ENCODE data around the gene DYSF. TPM values are rescaled to one million over a fixed set of nuclear protein-coding genes. Genes with fewer than 3 reads are reported as not detected.

DYSF gene
- total RNA-seq, 1 experiment from 2014 or later: 0.89 TPM

DNA sequence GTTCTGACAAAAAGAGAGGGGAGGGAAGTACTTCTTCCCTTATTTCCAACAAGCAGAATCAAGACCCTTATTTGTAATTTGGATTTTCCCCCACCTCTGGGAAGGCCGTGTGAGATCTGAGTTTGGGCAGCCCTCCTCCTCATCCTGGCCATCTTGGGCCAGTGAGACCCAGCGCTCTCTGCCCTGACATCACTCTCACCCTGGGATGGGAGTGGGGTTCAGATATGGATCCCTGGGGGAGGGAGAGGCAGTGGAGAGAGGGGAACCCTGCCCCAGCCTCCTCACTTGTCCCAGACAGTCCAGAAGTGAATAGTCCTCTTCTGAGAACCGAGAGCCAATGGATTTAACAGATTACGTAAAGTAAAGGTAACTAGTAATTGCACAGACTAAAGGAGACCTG lies 64.5 kb downstream of the DYSF start:
- RAD21 ChIA-PET (ENCODE audit: low non-redundant PET in 1 of 2, low total read pairs in 2 of 2, uncharacterized antibody in 2 of 2, unreplicated experiment in 2 of 2): no interaction called here
- POLR2A ChIA-PET: no interaction called here

More for the DNA sequence above, 64.5 kb downstream of the DYSF start:
- no peak overlapping the region for H2AFZ ChIP-seq (ENCODE audit: low read depth, low read length, poor library complexity, severe bottlenecking)
- H3K27me3 ChIP-seq (ENCODE audit: insufficient read depth, low read length): no peaks in the 10 kb centered on the region; the same call in 1 of the 2 replicates
- H3K9ac ChIP-seq (ENCODE audit: low read length): no peak overlapping the region
- H3K9me3 ChIP-seq (ENCODE audit: control insufficient read depth in 1 of 2, insufficient read depth in 1 of 2, low read depth in 1 of 2, low read length in 2 of 2): no peaks in the 10 kb centered on the region
- no peaks in the 10 kb centered on the region for H3K4me1 ChIP-seq (ENCODE audit: control insufficient read depth in 1 of 2, insufficient read depth in 2 of 2, low read length in 2 of 2)
- no peaks in the 10 kb centered on the region for H3K9me2 ChIP-seq (ENCODE audit: insufficient read depth)
- H3K36me3 ChIP-seq (ENCODE audit: control insufficient read depth in 1 of 2, insufficient read depth in 2 of 2, low read length in 2 of 2): no peaks in the 10 kb centered on the region
- H3K27ac ChIP-seq (ENCODE audit: low read depth, low read length): no peak overlapping the region
- BruUV-seq (replicated peaks): no TSS peak
- no peaks in the 10 kb centered on the region for H3K79me2 ChIP-seq (ENCODE audit: insufficient read depth, low read length)
- ATAC-seq: no peak
- no peak for DNase-seq (ENCODE audit: low read depth, low spot score)
- intact Hi-C loops (cut with micrococcal nuclease): no loop called here
- no peak overlapping the region for H3K4me3 ChIP-seq (replicated peaks in 1 of 2; ENCODE audit: low read depth in 1 of 2, low read length in 2 of 2)
- CTCF ChIA-PET: no interaction called here
- no peaks in the 10 kb centered on the region for H4K20me1 ChIP-seq (ENCODE audit: insufficient read depth)
- H3K4me2 ChIP-seq (ENCODE audit: low read length): no peak overlapping the region
- TF ChIP-seq CBX3 (IDR thresholded peaks at IDR 0.05; ENCODE audit: low read depth): no peak
- TF ChIP-seq EGR1 (IDR thresholded peaks at IDR 0.05; ENCODE audit: low read depth): no peak
- TF ChIP-seq, protein P1, sequence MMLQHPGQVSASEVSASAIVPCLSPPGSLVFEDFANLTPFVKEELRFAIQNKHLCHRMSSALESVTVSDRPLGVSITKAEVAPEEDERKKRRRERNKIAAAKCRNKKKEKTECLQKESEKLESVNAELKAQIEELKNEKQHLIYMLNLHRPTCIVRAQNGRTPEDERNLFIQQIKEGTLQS (IDR thresholded peaks at IDR 0.05): no peak
- no peak for TF ChIP-seq EZH2 (IDR thresholded peaks at IDR 0.05)
- TF ChIP-seq FOSL1 (IDR thresholded peaks at IDR 0.05; ENCODE audit: low read depth): no peak
- TF ChIP-seq JUND (IDR thresholded peaks at IDR 0.05): no peak
- TF ChIP-seq SIN3A (IDR thresholded peaks at IDR 0.05; ENCODE audit: low read depth): no peak
- TF ChIP-seq, protein P2, sequence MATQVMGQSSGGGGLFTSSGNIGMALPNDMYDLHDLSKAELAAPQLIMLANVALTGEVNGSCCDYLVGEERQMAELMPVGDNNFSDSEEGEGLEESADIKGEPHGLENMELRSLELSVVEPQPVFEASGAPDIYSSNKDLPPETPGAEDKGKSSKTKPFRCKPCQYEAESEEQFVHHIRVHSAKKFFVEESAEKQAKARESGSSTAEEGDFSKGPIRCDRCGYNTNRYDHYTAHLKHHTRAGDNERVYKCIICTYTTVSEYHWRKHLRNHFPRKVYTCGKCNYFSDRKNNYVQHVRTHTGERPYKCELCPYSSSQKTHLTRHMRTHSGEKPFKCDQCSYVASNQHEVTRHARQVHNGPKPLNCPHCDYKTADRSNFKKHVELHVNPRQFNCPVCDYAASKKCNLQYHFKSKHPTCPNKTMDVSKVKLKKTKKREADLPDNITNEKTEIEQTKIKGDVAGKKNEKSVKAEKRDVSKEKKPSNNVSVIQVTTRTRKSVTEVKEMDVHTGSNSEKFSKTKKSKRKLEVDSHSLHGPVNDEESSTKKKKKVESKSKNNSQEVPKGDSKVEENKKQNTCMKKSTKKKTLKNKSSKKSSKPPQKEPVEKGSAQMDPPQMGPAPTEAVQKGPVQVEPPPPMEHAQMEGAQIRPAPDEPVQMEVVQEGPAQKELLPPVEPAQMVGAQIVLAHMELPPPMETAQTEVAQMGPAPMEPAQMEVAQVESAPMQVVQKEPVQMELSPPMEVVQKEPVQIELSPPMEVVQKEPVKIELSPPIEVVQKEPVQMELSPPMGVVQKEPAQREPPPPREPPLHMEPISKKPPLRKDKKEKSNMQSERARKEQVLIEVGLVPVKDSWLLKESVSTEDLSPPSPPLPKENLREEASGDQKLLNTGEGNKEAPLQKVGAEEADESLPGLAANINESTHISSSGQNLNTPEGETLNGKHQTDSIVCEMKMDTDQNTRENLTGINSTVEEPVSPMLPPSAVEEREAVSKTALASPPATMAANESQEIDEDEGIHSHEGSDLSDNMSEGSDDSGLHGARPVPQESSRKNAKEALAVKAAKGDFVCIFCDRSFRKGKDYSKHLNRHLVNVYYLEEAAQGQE (IDR thresholded peaks at IDR 0.05; ENCODE audit: low read depth): no peak
- TF ChIP-seq SRF (IDR thresholded peaks at IDR 0.05; ENCODE audit: low read depth): no peak
- no peak for TF ChIP-seq CEBPB (IDR thresholded peaks at IDR 0.05; ENCODE audit: low read depth)
- TF ChIP-seq ZNF274 (IDR thresholded peaks at IDR 0.05; ENCODE audit: low read depth, low read length): no peak
- no peak for TF ChIP-seq TCF7L2 (IDR thresholded peaks at IDR 0.05; ENCODE audit: borderline replicate concordance, extremely low read depth, insufficient read depth, insufficient read length)
